ENCODE results near the gene SUMF1.

Gene SUMF1

GRCh38 chr3:4497005-4497692, 30.1 kb upstream of the SUMF1 start:
- no peak for DNase-seq

GRCh38 chr3:4496087-4496452, 29.0 kb upstream of the SUMF1 start:
- DNase-seq = no peak

GRCh38 chr3:4495294-4496086, 28.4 kb upstream of the SUMF1 start:
- DNase-seq = no peak

- DNase-seq = no peak
Observed at GRCh38 chr3:4494895-4495264, 27.8 kb upstream of the SUMF1 start.

GRCh38 chr3:4493941-4494894, 27.1 kb upstream of the SUMF1 start:
- DNase-seq = no peak

GRCh38 chr3:4493014-4493940, 26.2 kb upstream of the SUMF1 start, which contains the start of gene ITPR1:
Gene ITPR1, plus strand, starts transcription at chr3:4493348. Its CDS starts 23,144 bp downstream, at chr3:4516492.
- peak; percentile 99 for DNase-seq

- peak; percentile 44 for DNase-seq
Observed at GRCh38 chr3:4492208-4493013, 25.3 kb upstream of the SUMF1 start.

GRCh38 chr3:4491855-4492207, 24.8 kb upstream of the SUMF1 start:
- no peak for DNase-seq

- no peak for DNase-seq
Observed at GRCh38 chr3:4478261-4478660, 11.2 kb upstream of the SUMF1 start.

GRCh38 chr3:4476496-4476895, 9.4 kb upstream of the SUMF1 start:
- no peak for DNase-seq

- DNase-seq = no peak
Observed at GRCh38 chr3:4475804-4476203, 8.7 kb upstream of the SUMF1 start.

- DNase-seq = peak; percentile 15
Observed at GRCh38 chr3:4474683-4475490, 7.8 kb upstream of the SUMF1 start.

- no peak for DNase-seq
Observed at GRCh38 chr3:4472766-4473165, 5.7 kb upstream of the SUMF1 start.

- DNase-seq = no peak
Observed at GRCh38 chr3:4472312-4472711, 5.2 kb upstream of the SUMF1 start.

GRCh38 chr3:4471907-4472306, 4.8 kb upstream of the SUMF1 start:
- no peak for DNase-seq

- no peak for DNase-seq
Observed at GRCh38 chr3:4467522-4467867, 426 bp upstream of the SUMF1 start.

- no peak for DNase-seq
Observed at GRCh38 chr3:4464576-4464975, 2.5 kb downstream of the SUMF1 start.

GRCh38 chr3:4462369-4463040, 4.6 kb downstream of the SUMF1 start:
- no peak for DNase-seq

- no peak for DNase-seq
Observed at GRCh38 chr3:4461468-4462090, 5.5 kb downstream of the SUMF1 start.

GRCh38 chr3:4460334-4460733, 6.7 kb downstream of the SUMF1 start:
- DNase-seq = no peak
